SKM-1 (cell line): Measurements from ENCODE around the gene MBOAT2.
A peak's percentile ranks its signal among the peaks of the same experiment; 100 is the strongest.

Experiments used
- DNase-seq: peaks from one replicate; lab custom pipeline; 2025; ENCODE audit not compliant: unreplicated experiment; lab: John Stamatoyannopoulos, UW

Gene MBOAT2

DNA sequence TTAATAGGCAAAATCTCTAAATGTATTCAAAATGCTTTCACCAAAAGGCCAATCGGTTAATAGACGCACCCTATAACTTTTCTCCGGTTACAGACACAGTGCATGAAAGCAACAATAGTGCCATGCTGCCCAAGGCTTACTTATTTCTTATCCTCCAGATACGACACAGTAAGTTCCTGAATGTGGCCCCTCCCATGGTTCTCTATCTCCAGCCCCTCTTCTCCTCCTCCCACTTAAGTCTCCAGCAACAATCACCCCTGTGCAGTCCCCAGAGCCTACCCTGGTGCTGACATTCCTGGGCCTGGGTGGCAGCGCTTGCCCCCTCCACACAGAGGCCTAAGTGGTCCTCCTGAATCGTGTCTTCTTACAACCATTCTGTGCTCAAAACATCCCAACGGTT, 169.6 kb downstream of the MBOAT2 start:
- no peak for DNase-seq

DNA sequence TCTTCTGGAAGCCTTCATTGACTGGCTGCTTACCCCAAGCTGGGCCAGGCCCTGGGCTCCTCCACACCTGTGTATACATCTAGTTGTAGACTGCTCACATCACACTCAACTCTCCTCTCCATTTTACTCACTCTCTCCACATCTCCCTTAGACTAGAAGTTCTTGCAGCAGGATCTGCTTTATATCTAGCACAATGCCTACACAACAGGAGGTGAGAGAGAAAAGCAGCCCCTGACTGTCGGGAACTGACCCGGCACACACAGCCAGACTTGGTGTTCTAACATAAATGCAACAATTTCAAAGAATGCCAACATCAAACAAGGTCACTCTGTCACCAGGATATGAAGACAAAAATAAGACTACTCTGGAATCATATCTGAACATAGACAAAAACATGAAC, 172.0 kb downstream of the MBOAT2 start:
- DNase-seq, result no peak

DNA sequence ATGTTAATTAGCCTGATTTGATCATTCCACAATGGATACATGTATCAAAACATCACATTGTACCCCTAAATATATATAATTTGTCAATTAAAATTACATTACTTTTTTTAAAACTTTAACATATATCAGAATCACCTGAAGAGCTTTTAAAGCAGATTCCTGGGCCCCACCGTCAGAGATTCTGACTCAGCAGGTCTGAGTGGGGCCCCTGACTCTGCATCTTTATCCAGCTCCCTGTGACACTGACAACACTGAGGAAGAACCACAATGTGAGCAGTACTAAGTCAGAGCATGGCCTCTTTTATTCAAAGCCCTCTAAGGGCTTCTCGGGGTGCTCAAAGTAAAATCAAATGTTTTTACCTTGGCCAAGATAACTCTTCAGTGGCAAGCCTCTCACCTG, 175.8 kb downstream of the MBOAT2 start:
- DNase-seq, result no peak

DNA sequence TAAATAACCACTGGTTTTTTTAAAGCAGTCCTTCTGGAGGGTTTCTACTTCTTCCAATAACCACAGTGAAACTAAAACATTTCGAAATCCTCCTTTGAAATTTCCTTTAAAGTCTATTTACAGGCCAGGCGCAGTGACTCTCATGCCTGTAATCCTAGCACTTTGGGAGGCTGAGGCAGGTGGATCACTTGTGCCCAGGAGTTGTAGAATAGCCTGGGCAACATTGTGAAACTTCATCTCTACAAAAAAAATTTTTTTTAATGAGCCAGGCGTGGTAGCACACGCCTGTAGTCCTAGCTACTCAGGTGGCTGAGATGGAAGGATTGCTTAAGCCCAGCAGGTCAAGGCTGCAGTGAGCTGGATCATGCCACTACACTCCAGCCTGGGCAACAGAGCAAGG, 181.3 kb downstream of the MBOAT2 start:
- peak; percentile 53 for DNase-seq

DNA sequence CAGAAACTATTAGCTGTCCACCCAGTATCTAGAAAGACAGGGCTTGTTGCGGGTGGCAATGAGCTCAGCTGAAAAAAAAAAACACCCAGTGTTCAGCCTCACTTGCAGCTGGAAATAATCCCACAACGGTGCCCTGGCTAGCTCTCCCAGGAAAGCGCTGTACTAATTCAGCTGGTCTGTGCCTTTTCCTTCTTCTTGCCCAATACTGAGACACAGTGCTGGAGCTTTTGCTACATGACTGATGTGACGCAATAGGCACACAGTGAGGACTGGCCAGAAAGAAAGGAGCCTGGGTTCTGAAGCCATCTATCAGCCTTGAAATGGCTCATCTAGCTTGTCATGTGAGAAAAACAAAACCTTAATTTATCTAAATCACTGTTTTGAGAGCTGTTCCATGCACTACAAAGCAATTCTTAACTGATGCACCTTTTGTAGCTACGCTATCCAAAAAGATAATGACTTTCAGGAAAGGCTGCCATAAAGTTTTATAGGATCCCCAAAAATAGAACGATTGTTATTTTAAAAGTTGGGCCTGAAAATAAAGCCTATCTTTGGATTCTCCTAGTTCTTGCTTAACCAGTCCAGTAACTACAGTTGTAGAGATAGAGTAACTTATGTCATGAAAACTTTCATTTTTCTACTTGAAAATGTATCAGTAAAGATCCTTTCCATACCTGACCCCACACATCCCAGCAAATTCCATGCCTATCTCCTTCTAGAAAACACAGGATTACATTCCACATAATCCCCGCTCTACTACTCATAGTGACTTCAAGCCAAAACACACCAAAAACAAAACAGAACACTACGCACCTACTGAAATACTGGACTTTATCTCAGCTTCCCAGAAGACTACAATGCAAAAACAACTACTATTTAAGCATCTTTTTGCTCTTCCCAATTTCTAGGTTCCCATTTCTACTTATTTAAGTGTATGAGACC, 181.9 kb downstream of the MBOAT2 start:
- DNase-seq, result peak; percentile 48

DNA sequence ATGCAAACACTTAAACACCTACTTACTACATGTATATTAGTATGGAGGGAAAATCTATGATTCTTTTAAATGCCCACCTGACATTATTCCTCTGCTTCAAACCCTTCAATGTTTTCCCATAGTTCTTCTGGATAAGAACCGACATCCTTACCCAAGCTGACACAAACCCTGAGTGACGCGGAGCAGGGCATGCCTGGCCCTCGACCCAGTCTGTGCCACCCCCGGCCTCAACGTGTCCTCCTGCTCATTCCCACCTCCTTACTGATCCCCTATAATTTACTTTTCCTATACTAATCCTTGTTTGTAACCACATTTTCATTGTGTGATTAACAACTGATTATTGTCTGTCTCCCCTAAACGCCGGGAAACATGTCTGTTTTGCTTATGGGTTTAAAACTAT, 183.5 kb downstream of the MBOAT2 start:
- no peak for DNase-seq

DNA sequence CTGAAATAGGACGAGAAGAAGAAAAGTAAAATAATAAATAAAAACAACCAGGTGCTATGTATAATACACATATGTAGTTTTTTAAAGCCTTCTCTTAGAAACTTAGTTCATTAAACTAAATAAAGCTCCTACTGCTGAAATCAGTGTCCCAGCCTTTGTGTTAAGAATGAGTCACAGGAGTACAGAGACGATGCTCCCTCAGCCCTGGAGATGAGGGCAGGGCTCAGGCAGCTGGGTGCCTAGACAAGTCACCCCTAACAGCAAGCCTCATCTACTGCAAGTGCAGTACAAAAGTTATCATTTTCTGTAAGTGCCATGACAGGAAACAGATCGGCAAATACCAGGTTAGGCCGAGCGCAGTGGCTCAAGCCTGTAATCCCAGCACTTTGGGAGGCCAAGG, 184.3 kb downstream of the MBOAT2 start:
- DNase-seq, result no peak

DNA sequence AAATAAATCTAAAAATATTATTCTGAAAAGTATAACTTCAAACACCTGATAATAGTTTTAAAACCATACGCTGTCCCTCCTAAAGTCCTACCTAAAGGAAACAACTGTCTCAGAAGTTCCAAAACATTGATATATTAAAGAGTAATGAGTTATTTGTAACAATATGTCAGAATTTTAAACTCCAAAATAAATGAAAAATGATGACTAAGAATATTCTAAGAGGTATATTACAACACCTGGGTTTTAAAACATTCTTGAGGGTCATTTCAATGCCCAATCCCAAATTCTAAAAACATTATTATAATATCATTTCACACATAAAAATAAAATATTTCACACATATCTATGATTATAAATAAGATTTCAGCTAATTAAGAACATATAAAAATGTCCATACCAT, 186.3 kb downstream of the MBOAT2 start:
- DNase-seq, result no peak

DNA sequence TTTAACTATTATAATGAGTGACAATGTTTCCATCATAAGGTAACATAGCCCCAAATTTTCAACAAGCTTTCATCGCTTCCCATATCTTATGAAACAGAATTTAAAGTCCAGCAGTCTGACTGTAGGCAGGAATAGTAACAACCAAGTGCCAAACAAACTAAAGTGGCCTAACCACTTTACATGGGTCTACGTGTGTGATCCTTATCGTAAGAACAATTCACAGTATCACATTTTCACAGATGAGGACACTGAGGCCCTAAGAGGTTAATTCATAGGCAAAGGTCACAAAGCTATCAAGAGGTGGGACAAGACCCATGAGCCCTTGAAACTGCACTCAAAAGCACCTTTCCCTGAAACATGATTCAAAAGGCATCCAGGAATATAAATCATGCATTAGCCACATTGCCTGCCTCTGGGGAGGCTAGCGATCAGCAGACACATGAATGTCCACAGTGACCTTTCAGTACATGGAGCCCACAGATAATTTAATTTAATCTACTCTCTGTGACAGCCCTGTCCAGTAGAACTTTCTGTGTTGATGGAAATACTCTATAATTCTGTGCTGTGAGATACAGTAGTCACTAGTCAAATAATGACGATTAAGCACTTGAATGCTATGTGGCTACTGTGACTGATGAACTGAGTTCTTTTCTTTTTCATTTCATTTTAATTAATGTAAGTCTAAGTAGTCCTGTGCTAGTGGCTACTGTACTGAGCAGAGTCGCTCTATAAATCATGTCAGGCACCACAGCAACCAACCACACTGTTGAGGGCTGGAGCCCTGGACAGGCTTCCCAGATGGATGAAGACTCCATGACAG, 196.4 kb downstream of the MBOAT2 start:
- no peak for DNase-seq

DNA sequence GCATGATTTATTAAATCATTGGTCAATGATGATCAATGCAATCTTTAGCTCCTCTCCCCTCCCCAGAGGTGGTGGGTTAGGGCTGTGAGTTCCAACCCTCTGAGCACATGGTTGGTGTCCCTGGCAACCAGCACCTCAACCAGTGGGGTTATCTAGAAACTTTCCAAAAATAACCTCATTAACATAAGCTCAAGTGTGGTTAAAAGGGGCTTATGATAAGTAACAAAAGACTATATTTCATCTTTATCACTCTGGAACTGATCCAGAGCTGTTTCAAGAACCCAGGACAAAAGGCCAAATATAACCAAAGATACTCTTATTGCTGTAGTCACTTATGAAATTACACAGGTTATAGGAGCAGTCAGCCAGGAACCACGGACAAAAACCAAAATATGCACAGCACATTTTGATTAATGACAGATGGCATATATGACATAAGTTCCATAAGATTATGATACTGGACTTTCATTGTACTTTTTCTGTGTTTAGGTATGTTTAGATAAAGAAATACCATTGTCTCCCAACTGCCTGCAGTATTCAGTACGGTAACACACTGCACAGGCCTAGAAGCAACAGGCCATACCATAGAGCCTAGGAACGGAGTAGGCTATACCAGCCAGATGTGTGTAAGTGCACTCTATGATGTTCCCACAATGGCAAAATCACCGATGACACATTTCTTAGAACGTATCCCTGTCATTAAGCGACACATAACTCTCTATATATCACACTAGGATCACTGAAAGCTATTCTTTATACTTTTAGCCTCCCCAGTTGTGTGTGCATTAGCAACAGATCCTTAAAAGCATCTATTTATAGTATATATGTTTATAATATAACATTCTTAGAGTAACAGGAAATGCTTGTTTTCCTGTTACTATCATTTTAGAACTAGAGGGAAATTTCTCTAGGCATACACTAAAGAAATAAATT, 197.9 kb downstream of the MBOAT2 start:
- DNase-seq, result no peak

DNA sequence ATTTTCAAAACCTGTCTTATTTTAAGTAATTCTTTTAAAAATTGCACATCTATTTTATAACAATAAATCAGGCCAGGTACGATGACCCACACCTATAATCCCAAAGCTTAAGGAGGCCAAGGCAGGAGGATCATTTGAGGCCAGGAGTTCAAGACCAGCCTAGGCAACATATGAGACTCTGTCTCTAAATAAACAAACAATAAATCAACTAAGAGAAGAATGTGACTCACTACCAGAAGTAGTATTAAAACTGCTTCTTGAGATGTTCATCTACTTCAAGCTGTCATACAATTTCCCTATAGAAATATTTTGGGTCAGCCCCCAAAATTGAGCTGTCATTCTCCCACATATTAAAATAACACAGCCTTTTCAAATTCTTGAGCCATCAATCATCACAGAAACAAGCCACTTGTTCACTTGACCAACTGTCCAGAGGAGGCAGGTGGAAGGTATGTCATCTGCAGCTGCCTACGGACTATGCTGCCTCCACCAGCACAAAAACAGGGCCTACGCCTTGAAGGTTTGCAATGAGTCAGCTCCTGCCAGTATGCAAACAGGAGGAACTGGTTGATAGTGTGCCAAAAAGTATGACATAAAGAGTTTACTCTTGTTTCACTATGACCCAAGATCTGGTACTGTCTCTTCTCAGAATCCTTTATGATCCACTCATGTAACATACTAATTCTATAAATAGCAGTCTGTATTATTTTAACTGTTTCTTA, 199.7 kb downstream of the MBOAT2 start:
- DNase-seq, result no peak

DNA sequence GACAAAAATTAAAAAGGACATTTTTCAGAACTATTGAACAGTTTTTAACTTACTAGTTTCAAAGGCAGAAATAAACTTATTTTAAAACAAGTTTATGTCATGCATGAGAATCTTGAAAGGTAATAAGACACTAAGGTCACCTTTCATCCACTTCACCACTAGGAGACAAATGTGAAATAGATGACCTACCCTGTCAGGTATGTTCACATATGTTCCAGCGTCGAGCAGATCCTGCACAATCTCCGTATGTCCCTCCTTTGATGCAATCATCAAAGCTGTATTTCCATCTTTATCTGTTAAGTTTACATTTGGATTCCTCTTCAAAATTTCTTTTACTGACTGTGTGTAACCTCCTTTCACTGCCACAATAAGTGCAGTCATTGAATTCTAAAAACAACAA, 200.7 kb downstream of the MBOAT2 start:
- DNase-seq, result no peak
